ENCODE data around the gene SLC22A23. TPM values are rescaled to one million over a fixed set of nuclear protein-coding genes. Genes with fewer than 3 reads are reported as not detected.

Gene SLC22A23
- total RNA-seq, 4 donors from 2014 or later = 8.3 to 22.5 (median 12.8) TPM

DNA sequence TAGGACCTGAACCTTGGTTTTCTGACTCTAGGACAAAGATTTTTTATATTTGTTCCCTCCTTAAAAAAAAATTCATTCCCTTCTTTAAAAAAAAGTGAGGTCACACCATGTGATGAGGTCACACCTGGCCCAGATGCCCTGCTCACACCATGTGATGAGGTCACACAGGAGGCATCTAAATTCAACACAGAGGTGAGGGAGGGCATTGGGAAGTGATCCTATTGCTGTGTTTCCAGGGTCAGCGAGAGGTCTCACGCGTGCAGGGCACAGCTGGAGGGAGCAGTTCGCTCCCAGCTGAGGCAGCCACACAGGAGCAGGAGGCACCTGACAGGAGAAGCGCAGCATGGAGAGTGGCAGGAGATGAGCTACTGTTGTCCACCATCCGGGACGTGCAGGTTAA is 92.5 kb downstream of the SLC22A23 start:
- no peak for TF ChIP-seq CTCF (IDR thresholded peaks at IDR 0.05)
- ATAC-seq (ENCODE audit: low FRiP score) = no peak
- no peak for DNase-seq (ENCODE audit: low spot score)

GRCh38 chr6:3363296-3364025 is 93.4 kb downstream of the SLC22A23 start:
- ATAC-seq (ENCODE audit: low FRiP score) = no peak
- no peak for DNase-seq (ENCODE audit: low spot score)
- TF ChIP-seq CTCF (IDR thresholded peaks at IDR 0.05) = no peak

DNA sequence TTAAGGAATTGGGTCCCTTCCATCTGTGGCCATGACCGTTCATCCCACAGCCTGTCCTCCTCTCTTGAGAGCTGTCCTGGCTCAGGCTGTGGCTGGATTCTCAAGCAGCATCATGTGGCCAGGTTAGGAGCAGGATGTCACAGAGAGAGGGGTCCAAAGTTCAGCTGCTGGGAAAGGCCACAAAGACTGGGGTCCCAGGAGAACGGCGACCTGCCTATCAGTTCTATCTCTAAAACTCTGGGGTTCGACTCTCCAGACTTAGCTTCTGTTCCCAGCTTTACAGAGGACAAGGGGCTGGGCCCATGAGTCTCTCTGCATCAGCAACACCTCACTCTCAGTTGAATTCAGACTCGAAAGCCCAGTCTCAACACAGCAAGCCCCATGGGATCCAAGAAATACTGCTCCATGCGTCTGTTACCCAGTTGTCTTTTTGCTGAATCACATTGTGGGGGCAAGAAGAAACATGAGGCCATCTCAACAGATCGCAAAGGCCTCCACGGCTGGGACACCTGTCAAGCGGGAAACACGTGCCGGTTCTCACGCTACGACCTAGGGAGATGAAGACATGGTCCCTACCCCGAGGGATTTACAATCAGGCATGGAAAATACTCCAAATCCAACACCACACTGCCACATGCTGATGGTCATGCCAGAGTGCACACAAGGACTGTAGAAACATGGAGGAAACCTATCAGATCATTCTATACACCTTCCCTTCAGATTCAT is 95.4 kb downstream of the SLC22A23 start:
- no peak for ATAC-seq (ENCODE audit: low FRiP score)
- no peak for DNase-seq (ENCODE audit: low spot score)
- no peak for TF ChIP-seq CTCF (IDR thresholded peaks at IDR 0.05)

GRCh38 chr6:3360727-3361045 is 96.2 kb downstream of the SLC22A23 start:
- DNase-seq (ENCODE audit: low spot score) (no peak), ATAC-seq (ENCODE audit: low FRiP score) (no peak)
- TF ChIP-seq CTCF (IDR thresholded peaks at IDR 0.05) = no peak

GRCh38 chr6:3359973-3360726 is 96.7 kb downstream of the SLC22A23 start:
- DNase-seq (ENCODE audit: low spot score) (no peak), ATAC-seq (ENCODE audit: low FRiP score) (no peak)
- TF ChIP-seq CTCF (IDR thresholded peaks at IDR 0.05) = no peak

DNA sequence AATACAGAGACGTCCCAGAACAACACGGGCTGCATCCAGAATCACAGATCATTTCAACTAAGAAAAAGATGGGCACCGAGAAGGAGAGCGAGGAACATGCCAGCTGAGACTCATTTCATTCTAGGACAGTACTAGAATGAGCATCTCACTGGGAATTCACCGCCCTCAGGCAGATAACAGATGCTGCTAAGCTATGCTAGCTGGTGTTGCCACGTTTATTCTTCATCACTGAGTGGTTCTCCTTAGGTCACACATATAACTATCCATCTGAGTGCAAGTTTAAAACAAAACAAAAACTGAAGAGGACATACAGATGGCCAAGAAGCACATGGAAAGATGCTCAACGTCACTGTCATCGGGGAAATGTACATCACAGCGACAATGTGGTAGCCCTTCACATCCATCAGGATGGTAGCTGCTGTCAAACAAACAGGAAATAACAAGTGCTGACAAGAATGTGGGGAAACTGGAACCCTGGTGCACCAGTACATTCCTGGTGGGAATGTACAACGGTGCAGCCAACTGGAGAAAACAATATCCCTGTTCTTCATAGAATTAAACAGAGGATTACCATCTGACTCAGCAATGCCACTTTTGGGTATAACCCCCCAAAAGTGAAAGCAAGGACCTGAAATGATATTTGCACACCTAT is 97.6 kb downstream of the SLC22A23 start:
- DNase-seq (ENCODE audit: low spot score) (no peak), ATAC-seq (ENCODE audit: low FRiP score) (no peak)
- TF ChIP-seq CTCF (IDR thresholded peaks at IDR 0.05) = no peak

Measured in omental fat pad (tissue), 4 donors.